Hematopoietic multipotent progenitor cell treated with erythropoietin and hydrocortisone succinate and interleukin-3 and kit ligand, for 4 days (in vitro differentiated cells): ENCODE measurements around the gene GTPBP10.

Experiments
- DNase-seq: peaks from one replicate; pipeline ENCODE4 v3.0.0-alpha.2; 2015

Gene GTPBP10

DNA sequence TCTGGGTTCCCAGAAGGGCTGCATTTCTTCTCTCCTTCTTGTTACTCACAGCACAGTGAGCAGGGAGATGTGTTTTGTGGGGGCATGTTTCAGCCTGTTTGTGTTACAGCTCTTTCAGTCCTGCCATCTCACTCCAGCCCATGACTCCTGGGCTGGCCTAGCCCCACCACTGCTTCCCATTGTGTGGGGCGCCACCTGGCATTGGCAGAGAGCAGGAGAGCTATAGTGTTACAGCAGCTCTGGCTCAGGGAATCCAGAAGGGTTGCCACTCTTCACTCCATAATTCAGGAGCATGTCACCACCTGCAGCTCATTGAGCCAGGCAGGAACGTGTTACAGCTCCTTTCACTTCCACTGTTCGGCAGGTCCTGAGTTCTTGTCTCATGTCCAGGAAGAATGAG, 86.7 kb downstream of the GTPBP10 start:
- no peak for DNase-seq
